NCI-H2227 treated with DMSO at 0.1 percent for 48 hours (cell line): ENCODE data around the gene KLHL35.
"Not testable (repeated sequence)": the region's sequence is repeated elsewhere in the genome, so short reads cannot be mapped to it uniquely, and the experiment has no call there.

Source experiments
- DNase-seq: peaks from one replicate; lab custom pipeline; 2025; lab: John Stamatoyannopoulos, UW

The KLHL35 gene

DNA sequence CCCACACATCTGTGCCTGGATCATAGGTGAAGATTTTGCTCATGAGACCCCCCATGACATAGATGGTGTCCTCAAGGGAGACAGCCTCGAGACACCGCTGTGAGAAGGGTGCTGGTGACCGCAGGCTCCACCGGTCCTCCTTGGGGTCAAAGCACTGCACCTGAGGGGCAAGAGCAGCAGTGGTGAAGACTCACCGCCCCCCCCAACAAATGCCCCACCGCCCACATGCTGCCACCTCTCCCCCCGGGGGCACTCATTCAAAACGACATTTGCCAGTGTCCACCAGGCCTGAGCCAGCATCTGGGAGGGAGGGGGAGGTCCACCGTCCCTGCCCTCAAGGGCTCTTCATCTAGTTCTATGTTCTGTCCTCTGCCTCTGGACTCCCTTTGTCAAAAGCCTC is 9.3 kb downstream of the KLHL35 start:
- no peak for DNase-seq

DNA sequence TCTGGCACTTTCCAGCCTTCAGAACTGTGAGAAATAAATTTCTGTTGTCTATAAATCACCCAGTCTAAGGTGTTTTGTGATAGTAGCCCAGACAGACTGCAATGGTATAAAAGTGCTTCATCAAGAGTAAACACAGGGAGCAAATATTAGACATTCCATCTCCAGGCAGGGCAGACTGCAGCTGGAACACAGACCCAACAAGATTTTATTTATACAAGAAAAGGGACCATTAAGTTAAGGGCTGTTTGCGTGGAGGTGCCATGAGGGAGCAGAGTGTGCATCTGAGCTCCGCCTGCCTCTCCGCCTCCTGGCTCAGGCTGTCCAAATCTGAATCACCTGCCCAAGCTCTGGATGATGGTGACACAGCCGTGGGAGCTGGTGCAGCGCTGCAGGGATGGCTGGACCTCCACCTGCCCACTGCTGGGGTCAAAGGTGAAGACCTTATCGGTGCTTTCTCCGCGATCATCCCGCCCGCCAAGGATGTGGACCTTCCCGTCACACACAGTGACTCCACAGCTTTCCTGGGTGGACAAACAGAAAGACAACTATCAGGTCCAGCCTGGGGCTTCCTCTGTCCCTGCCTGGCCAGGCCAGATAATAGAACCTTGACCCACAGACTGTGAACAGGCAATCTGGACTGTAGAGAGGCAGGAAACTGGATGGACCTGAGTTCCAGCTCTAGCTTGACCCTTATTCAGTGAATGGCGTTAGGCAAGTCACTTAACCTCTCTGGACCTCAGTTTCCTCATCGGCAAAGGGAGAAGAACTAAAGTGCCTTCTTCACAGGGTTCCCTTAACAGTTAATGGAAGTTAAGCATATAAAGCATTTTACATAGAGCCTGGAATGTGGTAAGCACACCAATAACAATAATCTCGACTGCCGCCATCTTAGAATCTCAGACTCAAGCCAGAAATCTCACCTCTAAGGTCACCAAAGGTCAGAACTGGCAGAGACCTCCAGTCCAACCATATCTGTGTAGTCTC is 10.5 kb downstream of the KLHL35 start:
- no peak for DNase-seq

DNA sequence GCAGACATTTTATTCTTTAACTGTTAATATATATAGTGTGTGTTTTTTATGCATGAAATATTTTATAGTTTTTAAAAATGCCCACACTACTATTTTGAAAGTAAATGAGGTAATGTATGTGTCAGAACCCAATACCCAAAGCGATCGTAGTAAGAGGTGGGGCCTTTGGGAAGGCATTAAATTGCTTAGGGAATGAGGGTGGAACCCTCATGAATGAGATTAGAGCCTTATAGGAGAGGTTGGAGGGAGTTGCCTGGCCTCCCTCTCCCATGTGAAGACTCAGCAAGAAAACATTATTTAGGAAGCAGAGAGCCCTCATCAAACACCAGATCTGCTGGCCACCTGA is 11.1 kb downstream of the KLHL35 start:
- DNase-seq = no peak

DNA sequence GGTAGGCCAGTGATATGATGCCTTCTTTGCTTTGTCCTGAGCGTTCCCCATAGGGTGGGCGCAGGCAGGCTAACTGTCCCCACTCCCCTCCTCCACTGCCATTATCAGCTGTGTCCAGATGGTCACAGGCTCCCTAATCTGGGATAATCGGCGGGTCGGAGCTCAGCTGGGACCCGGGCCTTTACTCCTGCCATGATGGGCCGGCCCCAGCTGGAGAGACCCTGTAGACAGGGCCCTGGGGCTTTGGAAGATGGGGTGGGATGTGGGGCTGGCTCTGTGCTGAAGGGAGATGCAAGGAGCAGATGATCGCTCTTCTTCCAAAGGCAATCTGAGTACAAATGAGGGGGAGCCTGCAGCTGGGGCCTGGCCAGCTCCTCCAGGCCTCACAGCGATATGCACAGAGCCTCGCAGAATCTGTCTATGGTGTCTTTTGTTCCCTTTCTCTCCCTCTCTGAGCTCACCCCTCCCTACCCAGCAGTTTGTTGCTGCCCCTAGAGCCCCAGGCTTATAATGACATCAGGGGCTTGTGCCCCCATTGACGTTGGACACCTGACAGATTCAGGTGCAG is 11.9 kb downstream of the KLHL35 start:
- DNase-seq = no peak

DNA sequence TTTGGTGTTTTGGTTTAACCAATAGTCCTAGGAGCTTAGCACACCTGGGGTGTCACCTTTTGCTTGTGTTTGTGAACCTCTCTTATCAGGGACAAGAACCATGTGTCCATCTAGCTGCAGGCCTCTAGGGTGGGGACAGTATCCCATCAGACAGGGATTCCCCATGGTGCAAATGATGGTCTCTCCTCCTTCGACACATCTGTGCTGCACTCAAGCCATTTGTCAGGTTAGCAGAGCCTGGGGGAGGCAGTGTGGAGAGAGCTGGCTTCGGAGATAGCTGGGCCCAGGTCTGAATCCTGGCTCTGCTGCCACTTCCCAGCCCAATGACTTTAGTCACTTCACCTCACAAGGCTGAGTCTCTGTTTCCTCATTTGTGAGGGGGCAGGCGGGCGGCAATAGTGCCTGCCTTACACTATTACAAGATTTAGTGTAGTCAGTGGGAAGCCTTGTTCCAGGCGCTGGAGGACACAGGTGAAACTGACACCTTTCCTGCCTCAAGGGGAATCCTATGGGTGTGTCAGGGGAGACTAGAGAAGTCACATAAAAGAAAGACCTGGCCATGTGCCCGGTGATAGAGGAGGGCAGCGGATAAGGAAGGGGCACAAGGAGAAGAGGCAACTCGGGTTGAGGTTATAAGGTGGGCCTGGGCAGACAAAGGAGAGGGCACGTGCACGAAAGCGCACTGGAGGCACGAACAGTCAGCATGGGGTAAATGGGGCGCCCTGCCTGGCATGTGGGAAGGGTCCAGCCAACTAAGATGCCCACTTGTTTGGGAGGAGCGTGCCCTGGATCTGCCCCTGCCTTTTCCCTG is 12.6 kb downstream of the KLHL35 start:
- no peak for DNase-seq

DNA sequence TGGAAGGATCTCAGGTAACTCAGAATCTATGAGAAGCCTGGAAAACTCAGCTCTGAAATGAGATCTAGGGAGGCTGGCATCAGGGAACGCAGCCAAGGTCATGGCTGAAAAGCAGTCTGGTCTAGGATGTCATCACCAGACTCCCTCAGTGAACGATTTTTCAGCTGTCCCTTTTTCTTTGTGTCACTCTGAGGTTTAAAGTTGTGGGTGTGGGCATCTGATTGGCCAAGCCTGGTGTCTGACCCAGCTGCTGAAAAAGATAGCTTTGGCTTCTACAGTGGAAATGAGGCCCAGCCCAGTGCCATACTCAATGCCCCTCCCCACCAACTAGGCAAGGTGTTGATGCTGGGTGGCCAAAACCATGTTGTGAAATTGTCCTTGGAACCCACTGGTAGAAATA is 19.1 kb downstream of the KLHL35 start:
- no peak for DNase-seq

DNA sequence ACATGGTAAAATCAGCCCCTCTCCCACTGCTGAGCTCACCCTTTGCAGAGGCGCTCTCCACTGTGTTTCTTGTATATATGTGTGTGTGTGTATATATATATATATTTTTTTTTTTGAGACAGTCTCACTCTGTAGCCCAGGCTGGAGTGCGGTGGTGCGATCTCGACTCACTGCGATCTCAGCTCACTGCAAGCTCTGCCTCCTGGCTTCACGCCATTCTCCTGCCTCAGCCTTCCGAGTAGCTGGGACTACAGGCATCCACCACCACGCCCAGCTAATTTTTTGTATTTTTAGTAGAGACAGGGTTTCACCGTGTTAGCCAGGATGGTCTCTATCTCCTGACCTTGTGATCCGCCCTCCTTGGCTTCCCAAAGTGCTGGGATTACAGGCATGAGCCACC is 19.9 kb downstream of the KLHL35 start:
- DNase-seq = not testable (repeated sequence)

DNA sequence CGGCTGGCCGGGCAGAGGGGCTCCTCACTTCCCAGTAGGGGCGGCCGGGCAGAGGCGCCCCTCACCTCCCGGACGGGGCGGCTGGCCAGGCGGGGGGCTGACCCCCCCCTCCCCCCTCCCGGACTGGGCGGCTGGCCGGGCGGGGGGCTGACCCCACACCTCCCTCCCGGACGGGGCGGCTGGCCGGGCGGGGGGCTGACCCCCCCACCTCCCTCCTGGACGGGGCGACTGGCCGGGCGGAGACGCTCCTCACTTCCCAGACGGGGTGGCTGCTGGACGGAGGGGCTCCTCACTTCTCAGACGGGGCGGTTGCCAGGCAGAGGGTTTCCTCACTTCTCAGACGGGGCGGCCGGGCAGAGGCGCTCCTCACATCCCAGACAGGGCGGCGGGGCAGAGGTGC is 23.0 kb downstream of the KLHL35 start:
- DNase-seq = not testable (repeated sequence)

DNA sequence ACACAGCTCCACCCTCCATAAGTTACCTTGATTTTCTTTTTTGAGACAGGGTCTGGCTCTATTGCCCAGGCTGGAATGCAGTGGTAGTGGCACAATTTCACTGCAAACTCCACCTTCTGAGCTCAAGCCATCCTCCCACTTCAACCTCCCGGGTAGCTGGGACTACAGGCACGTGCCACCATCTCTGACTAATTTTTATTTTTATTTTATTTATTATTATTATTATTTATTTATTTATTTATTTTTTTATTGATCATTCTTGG is 24.1 kb downstream of the KLHL35 start:
- no peak for DNase-seq

DNA sequence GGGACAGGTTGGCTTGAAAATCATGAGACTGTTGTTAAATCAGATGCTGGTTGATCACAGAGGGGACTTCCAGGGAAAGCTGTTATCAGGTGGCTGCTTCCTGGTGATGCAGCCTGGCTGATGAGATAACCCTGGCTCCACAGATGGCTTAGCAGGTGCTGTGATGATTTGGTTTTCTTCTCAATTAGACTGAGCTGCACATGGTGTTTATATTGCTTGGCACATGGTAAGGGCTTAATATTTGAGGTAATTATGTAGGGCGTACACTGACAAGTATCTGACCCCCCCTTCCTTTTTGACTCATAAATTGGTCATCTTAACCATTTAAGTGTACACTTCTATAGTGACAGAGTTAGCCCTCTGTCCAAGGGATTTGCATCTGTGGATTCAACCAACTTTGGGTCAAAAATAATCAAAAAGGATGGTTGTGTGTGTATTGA is 26.6 kb downstream of the KLHL35 start:
- DNase-seq = no peak

DNA sequence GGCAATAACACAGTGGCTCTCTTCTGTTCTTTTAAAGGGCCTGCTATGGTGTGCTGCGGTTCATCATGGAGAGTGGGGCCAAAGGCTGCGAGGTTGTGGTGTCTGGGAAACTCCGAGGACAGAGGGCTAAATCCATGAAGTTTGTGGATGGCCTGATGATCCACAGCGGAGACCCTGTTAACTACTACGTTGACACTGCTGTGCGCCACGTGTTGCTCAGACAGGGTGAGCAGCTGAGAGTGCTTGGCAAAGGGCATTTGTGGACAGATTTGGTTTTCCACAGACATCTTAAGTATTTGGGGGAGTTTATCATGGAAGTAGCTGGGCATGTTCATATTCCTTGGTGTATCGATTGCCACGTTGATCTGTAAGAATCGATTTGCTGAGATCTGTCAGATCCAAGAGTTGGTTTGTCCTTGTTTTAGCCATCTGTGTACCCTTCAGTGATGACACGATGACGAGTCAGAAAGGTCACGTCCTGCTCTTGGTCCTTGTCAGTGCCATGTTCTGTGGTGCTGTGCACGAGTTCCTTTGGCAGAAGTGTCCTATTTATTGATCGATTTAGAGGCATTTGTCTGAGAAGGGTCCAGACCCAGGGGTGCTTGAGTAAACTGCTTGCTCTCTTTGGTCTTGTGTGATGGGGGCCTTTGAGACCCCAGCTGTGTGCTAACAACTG is 28.9 kb downstream of the KLHL35 start:
- no peak for DNase-seq

DNA sequence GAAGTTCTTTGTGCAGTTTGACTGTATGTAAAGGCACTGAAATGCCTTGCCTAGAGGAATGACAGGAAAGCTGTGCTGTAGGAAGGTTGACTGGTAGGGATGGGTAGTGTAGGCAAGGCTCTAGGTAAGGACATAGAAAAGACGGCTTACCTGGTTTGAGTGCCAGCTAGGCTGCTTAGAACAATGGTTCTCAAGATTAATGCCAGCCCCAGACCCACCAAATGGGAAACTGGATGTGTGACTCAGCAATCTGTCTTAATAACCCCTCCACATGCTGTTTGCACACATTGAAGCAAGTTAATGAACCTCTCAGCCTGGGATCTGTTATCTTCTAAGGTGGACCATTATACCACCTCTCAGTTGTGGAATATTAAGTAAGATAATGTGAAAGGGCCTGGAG is 30.0 kb downstream of the KLHL35 start:
- no peak for DNase-seq

DNA sequence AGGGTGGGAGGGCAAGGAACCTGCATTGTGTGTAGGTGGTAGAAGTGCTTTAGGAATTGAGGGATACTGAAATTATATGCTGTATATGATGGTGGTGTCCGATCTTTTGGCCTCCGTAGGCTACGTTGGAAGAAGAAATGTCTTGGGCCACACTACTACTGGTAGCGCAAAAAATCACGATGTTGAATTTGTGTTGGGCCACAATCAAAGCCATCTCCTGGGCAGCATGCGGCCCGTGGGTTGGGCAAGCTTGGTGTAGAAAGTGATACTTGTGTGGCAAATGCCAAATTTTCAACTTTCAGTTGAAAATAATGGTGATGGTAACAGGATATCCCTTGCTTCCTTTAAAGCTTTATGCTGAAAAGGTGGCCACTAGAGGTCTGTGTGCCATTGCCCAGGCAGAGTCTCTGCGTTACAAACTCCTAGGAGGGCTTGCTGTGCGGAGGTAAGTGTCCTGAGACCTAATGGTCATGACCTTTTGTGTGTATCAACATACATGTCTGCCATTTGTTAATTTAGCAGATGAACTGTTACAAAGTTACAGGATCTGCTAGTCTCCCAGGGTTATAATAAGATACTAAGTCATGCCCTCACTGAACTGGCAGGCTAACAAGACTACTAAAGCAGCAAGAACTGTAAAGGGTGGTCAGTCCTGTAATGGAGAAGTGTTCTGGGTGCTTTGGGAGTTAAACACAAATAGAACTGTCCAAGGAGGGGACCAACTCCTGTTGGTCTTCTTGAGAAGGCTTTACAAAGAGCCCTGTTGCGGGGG is 30.8 kb downstream of the KLHL35 start:
- no peak for DNase-seq

DNA sequence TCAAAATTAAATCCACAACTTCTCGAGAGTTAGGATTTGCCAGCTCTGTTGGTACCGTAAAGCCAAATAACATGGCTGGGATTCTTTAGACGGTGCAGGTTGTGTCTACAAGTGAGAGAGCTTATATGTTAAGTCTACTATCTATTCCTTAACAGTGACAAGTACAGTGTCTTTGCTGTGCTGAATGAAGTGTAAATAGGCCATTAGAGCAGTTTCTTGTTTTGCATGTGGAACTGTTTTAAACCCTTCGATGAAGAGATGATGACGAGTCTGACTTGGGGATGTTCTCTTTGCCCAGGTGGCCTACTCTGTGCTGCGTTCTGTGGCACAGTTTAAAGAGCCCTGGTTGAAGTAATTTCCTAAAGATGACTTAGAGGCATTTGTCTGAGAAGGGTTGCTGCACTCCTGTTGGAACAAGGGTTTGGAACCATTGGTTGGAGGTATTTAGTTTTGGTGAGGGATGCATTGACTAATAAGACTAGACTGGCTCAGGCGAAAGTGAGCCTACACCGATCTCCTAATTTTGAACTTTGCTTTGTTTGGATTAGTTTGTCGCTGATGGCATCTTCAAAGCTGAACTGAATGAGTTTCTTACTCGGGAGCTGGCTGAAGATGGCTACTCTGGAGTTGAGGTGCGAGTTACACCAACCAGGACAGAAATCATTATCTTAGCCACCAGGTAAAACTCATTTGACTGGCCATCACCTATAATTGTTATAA is 32.7 kb downstream of the KLHL35 start:
- DNase-seq = peak; percentile 20

DNA sequence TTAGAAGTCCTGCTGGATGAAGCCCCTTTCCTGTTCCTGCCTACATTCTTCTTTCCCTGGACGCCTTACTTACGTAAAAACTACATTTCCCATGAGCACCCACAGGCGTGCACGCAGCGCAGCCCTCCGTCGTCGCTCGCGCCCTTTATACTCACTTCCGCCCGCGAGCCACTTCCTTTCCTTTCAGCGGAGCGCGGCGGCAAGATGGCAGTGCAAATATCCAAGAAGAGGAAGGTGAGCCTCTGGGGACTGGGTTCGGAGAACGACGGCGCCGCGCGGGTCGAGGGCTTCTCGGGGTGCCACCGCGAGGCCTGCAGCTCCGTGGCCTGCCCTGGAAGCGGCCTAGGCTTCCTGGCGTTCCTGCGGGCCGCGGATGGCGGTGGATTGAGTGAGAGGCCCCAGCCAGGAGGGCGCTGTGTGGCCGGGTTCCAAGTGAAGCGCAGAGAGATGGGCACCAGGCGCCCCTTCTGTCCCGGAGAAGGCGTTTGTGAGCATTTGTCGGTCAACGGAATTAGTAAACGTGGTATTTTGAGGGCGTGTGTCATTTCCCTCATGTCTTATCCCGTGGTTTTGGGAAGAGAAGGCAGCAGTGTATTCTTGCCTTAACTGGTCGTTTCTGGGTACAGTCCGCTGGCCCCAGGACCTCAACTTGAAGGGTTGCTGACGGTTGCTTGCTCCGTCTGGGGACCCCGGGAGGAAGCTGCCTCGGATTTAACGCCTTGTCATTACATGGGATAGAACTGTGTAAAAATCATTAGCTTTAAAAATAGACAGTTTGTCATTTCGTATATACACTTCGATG is 33.5 kb downstream of the KLHL35 start, which contains the start of gene RPS3:
Gene RPS3 (plus strand): TSS at position 175 of the 802 bp plus-strand sequence. CDS start 30 bp downstream, at position 205.
- peak; percentile 94 for DNase-seq

DNA sequence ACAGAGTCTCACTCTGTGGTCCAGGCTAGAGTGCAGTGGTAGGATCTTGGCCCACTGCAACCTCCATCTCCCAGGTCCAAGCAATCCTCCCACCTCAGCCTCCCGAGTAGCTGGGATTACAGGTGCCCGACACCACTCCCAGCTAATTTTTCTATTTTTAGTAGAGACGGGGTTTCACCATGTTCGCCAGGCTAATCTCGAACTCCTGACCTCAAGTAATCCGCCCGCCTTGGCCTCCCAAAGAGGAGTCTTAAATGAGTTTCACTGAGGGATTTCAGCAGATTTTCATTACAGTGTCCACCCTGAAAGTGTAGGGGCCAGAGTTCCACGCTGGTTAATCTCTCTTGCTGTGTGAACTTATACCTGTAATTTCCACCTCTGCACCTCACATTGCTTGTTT is 34.1 kb downstream of the KLHL35 start:
- DNase-seq = no peak

DNA sequence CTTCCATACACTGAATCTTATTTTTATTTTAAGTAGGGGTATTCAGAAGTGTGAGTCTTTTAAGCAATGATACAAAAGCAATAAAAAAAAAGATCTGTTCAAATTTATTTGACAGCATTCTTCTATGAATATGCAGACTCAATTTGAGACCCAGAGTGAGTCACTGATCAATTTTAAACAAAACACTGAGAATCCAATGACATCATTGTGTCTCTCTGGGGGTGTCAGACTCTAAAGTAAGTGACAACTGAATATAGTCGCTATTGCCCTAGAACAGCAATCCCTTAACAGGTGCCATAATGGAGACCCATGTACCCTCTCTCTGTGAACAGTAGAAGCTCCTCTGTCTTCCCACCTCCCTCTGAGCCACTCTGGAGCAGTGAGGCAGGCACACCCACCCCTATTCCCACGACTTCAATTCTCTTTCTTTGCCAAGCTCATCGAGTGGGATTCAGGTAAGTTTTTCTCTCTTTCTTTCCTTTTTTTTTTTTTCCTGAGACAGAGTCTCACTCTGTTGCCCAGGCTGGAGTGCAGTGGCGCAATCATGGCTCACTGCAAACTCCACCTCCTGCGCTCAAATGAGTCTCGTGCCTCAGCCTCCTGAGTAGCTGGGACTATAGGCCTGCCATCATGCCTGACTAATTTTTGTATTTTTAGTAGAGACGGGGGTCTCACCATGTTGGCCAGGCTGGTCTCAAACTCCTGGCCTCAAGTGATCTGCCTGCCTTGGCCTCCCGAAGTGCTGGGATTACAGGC is 38.7 kb downstream of the KLHL35 start:
- no peak for DNase-seq

DNA sequence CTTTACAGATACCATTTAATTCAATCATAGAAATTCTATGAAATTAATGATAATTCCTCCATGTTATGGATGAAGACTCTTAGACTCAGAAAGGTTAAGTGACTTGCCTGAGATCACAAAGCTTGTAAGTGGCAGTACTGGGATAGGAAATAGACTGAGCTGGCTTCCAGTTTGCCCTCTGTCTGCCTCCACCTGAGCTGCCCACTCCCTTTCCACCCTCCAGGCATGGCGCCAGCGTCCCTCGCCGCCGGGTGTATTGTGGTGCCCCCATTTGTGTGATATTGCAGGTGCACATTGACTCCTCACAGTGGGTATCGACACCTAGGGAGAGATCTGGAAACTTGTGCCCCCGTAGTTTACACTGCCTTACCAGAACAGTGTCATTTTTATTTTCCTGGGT is 43.1 kb downstream of the KLHL35 start:
- DNase-seq = no peak

DNA sequence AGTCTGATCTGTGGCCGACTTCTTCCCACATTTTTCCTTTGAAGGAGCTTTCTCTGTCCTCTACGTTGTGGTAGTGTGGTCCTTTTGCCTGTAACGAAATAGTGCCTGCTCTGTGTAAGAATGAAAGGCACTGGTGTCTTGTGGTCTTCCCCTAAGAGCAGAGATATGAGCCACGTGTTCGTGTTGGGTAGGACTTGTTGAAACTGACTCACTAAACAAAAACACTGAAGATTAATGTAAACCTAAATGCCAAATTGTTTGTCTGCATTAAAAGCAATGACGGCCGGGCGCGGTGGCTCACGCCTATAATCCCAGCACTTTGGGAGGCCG is 43.8 kb downstream of the KLHL35 start:
- no peak for DNase-seq
